K562 (cell line): ENCODE data around the gene FSTL4. TPM values are rescaled to one million over a fixed set of nuclear protein-coding genes. Genes with fewer than 3 reads are reported as not detected.

Experiments used
- ATAC-seq: fragments of 200-7000 bp; cut with Tn5 transposase; 3 replicates; pipeline ENCODE4 v1.9.1; 2020; ENCODE audit warnings: moderate library complexity
- BruUV-seq: library from RNA; stranded (reverse); fragments of 400-500 nt; replicated peaks from 2 replicates; lab custom pipeline; 2021; lab: Mats Ljungman, UMichigan
- CTCF ChIA-PET: fragments of 300-600 bp; formaldehyde crosslinking; extraction: SDS; loops from one replicate; lab custom pipeline; 2021; ENCODE audit warnings: low intra/inter-chr PET ratio; lab: Yijun Ruan, JAX
- POLR2A ChIA-PET: fragments of 300-600, 350-650 bp; sonication (Branson Sonifier 250); formaldehyde crosslinking; extraction: SDS; loops from one replicate; lab custom pipeline; 2021; ENCODE audit warnings: antibody characterized with exemption, inconsistent platforms; lab: Yijun Ruan, JAX
- DNase-seq, 4 experiments: peaks; one replicate each; pipeline versions ENCODE4 v3.0.0 to v3.0.0-alpha.2; 2011 to 2018; ENCODE audit warnings: low spot score in 3 of 4, mixed read lengths in 3 of 4; ENCODE audit errors: extremely low read depth in 1 of 4
- FAIRE-seq: peaks from 2 replicates; lab custom pipeline; 2011; peaks lifted over from hg19 to GRCh38; lab: Jason Lieb, UNC
- H2AFZ ChIP-seq: 2 replicates; pipeline ENCODE4 v1.6.0; 2011; ENCODE audit warnings: low read depth, low read length, control low read depth, inconsistent platforms
- H3K27ac ChIP-seq: fragments of 200-600 bp; 3 replicates; pipeline ENCODE4 v1.8.0; 2011; ENCODE audit warnings: low read depth, mild to moderate bottlenecking, control low read depth, inconsistent platforms, low read length, moderate library complexity, mixed read lengths; ENCODE audit errors: extremely low read depth
- H3K27me3 ChIP-seq, 2 experiments: fragments of 300-600 bp in 1 of 2; 2 replicates in 1 of 2; 3 replicates in 1 of 2; pipeline versions ENCODE4 v1.6.0 to v1.8.0; 2011; ENCODE audit warnings: inconsistent platforms in 2 of 2, low read length in 2 of 2, mild to moderate bottlenecking in 1 of 2, mixed read lengths in 1 of 2, moderate library complexity in 1 of 2; ENCODE audit not compliant: control insufficient read depth in 2 of 2, insufficient read depth in 2 of 2
- H3K36me3 ChIP-seq: fragments of 300-600 bp; 3 replicates; pipeline ENCODE4 v1.8.0; 2011; ENCODE audit warnings: mild to moderate bottlenecking, low read length, inconsistent platforms; ENCODE audit not compliant: control insufficient read depth, insufficient read depth
- H3K4me1 ChIP-seq, 2 experiments: fragments of 200-600 bp in 1 of 2; replicated peaks in 1 of 2; 2 replicates in 1 of 2; 3 replicates in 1 of 2; pipeline versions ENCODE4 v1.5.1 to v1.8.0; 2011; ENCODE audit warnings: inconsistent platforms in 2 of 2, low read length in 2 of 2, mild to moderate bottlenecking in 1 of 2, mixed read lengths in 1 of 2, moderate library complexity in 1 of 2; ENCODE audit not compliant: control insufficient read depth in 2 of 2, insufficient read depth in 2 of 2
- H3K4me2 ChIP-seq: 2 replicates; pipeline ENCODE4 v1.6.1; 2011; ENCODE audit warnings: low read length, control low read depth, inconsistent platforms, mixed read lengths; ENCODE audit not compliant: insufficient read depth
- H3K4me3 ChIP-seq: fragments of 200-600 bp; sonication (generic), shearing (Covaris generic); 2 replicates; pipeline ENCODE4 v1.5.1; 2016; ENCODE audit warnings: control low read depth, inconsistent platforms
- H3K79me2 ChIP-seq: fragments of 200-600 bp; 3 replicates; pipeline ENCODE4 v1.8.0; 2011; ENCODE audit warnings: low read length, inconsistent platforms; ENCODE audit not compliant: control insufficient read depth, insufficient read depth
- H3K9ac ChIP-seq, 2 experiments: 2 replicates each; pipeline versions ENCODE4 v1.6.0 to v1.6.1; 2011; ENCODE audit warnings: low read depth in 2 of 2, low read length in 2 of 2, control low read depth in 1 of 2, inconsistent platforms in 1 of 2, mild to moderate bottlenecking in 1 of 2, mixed read lengths in 1 of 2; ENCODE audit not compliant: insufficient read depth in 1 of 2
- H3K9me1 ChIP-seq: one replicate; pipeline ENCODE4 v1.6.0; 2011; ENCODE audit warnings: inconsistent platforms, mild to moderate bottlenecking, low read length, moderate library complexity; ENCODE audit not compliant: control insufficient read depth, insufficient read depth
- H3K9me3 ChIP-seq: replicated peaks from 2 replicates; pipeline ENCODE4 v1.5.1; 2011; ENCODE audit warnings: low read depth, low read length, inconsistent platforms; ENCODE audit not compliant: control insufficient read depth, insufficient read depth
- H4K20me1 ChIP-seq: replicated peaks from 2 replicates; pipeline ENCODE4 v1.6.1; 2011; ENCODE audit warnings: low read length, inconsistent platforms, mixed read lengths; ENCODE audit not compliant: control insufficient read depth, insufficient read depth
- CHCHD3 ChIP-seq: fragments of 250-450 bp; sonication (Bioruptor Pico); IDR thresholded peaks from 2 replicates; pipeline ENCODE4 v2.1.2; 2022; ENCODE audit warnings: mild to moderate bottlenecking
- FUS ChIP-seq: fragments of 200-400 bp; formaldehyde crosslinking; optimal IDR thresholded peaks from 2 replicates; pipeline ENCODE3; 2017; ENCODE audit warnings: low read depth, low read length
- MTF1 ChIP-seq: fragments of 250-450 bp; sonication (Bioruptor Pico); IDR thresholded peaks from 2 replicates; pipeline ENCODE4 v1.9.0; 2021; ENCODE audit warnings: moderate library complexity, mild to moderate bottlenecking, inconsistent platforms, borderline replicate concordance
- RBBP5 ChIP-seq: fragments of 200-600 bp; sonication (generic); IDR thresholded peaks from 2 replicates; pipeline ENCODE4 v1.6.1; 2012; ENCODE audit warnings: borderline replicate concordance, mild to moderate bottlenecking, low read length, control low read depth, inconsistent platforms; ENCODE audit not compliant: insufficient read depth, poor library complexity, severe bottlenecking
- SAFB2 ChIP-seq: fragments of 200-400 bp; formaldehyde crosslinking; IDR thresholded peaks from 2 replicates; pipeline ENCODE4 v1.6.1; 2018; ENCODE audit warnings: borderline replicate concordance, low read length, low read depth, moderate library complexity; ENCODE audit not compliant: severe bottlenecking
- ZNF766 ChIP-seq: fragments of 200-800 bp; sonication (Bioruptor generic); conservative IDR thresholded peaks from 2 replicates; pipeline ENCODE4 v1.6.1; 2016; ENCODE audit warnings: missing genetic modification characterization, missing compliant biosample characterization
- WGBS: fragments of 100-300 bp; shearing (Covaris generic); methylation state at CpG from one replicate; pipeline ENCODE4 v1.1.6; 2016; ENCODE audit warnings: low coverage, mixed read lengths; ENCODE audit not compliant: insufficient coverage; ENCODE audit errors: missing lambda C conversion rate; 5-methylcytosine and 5-hydroxymethylcytosine counted together
- in situ Hi-C: fragments of 300-500 bp; cut with MboI; formaldehyde crosslinking; loops from 4 replicates; pipeline ENCODE4 v1.15.0; 2018; ENCODE audit warnings: inconsistent platforms, mixed read lengths
- intact Hi-C: fragments of 100-400 bp; cut with micrococcal nuclease; formaldehyde crosslinking; loops from 2 replicates; pipeline ENCODE4 v1.14.2; 2022
- polyA plus RNA-seq, 8 experiments: library from polyadenylated mRNA; depleted of rRNA in 4 of 8; stranded (reverse) in 5 of 8; unstranded in 3 of 8; fragments of >200 nt; fragmentation: Nextera tagmentation in 2 of 8; fragmentation: Illumina TruSeq in 1 of 8; extraction: Ambion mirVana in 2 of 8; extraction: Trizol in 1 of 8; gene quantifications; 2 replicates each; pipeline versions ENCODE4 v1.2.1 to v1.2.3, GENCODE V29; 2011 to 2014; ENCODE audit warnings: inconsistent platforms in 1 of 8, missing spikeins in 1 of 8
- total RNA-seq, 7 experiments: library from RNA; depleted of rRNA in 6 of 7; stranded (reverse); fragments of >200 nt in 6 of 7; fragmentation: Illumina TruSeq in 2 of 7; extraction: Trizol in 2 of 7; gene quantifications; 2 replicates each; pipeline versions ENCODE4 v1.2.1 to v1.2.3, GENCODE V29; 2011 to 2021; ENCODE audit warnings: low replicate concordance in 1 of 7
- TF ChIP-seq, protein P1 (sequence below): fragments of 250-450 bp; sonication (Bioruptor Pico); IDR thresholded peaks from 2 replicates; pipeline ENCODE4 v1.8.0; 2021; ENCODE audit warnings: mild to moderate bottlenecking, moderate library complexity

The FSTL4 gene
- total and polyA plus RNA-seq, 9 of the 15 experiments (the other 6 are each of a cell fraction or from before 2014, with no cell fraction given), result 0.08 to 0.18 (median 0.10) TPM; not detected in 5

DNA sequence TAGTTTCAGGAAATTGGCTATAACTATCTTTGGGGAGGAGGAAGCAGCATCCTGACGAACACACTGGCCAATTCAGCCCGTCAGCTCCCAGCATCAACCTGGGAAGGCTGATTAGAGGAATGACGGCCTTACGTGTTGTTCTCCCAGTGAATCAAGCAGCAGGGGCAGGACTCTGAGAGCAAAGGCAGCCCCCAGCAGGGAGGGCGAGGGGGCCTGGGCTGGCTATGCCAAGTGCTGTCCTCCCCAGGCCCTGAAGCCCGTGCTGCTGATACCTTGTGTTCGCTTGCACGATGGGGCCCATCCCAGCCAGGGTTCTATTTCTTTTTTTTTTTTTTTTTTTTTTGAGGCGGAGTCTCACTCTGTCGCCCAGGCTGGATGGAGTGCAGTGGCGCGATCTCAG lies 254.1 kb downstream of the FSTL4 start (continued):
- TF ChIP-seq, protein P1, sequence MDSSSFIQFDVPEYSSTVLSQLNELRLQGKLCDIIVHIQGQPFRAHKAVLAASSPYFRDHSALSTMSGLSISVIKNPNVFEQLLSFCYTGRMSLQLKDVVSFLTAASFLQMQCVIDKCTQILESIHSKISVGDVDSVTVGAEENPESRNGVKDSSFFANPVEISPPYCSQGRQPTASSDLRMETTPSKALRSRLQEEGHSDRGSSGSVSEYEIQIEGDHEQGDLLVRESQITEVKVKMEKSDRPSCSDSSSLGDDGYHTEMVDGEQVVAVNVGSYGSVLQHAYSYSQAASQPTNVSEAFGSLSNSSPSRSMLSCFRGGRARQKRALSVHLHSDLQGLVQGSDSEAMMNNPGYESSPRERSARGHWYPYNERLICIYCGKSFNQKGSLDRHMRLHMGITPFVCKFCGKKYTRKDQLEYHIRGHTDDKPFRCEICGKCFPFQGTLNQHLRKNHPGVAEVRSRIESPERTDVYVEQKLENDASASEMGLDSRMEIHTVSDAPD (CRISPR knock-in tag), result no peak
- TF ChIP-seq MTF1 (CRISPR knock-in tag), result no peak
- TF ChIP-seq, all 486 proteins: peak for 0

DNA sequence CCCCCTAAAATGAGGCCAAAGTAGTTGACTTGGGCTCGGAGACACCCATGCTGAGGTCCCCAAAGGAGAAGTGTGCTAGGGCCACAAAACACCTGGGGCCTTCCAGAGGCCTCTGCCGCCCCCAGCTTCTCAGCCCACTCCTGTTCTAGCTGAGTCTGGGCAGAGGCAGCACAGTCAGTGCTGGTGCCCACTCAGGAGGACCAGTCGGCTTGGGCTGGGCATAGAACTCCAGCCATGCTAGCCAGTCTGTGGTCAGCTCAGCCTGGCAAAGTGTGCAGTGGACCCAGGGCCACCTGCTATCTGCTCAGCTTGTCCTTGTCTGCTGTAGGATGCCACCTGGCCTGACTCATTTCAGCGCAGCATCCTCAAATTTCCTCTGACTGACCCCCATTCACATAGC lies 254.6 kb downstream of the FSTL4 start:
- peaks cover 4% of the 10 kb centered on the region for H3K9me1 ChIP-seq
- H3K79me2 ChIP-seq, result no peaks in the 10 kb centered on the region
- H3K9ac ChIP-seq, result no peak overlapping the region
- FAIRE-seq, result no peak
- H2AFZ ChIP-seq, result no peak overlapping the region
- H3K4me3 ChIP-seq, result no peak overlapping the region
- H3K27me3 ChIP-seq, result peaks cover 21 to 54% of the 10 kb centered on the region in 2 experiments; a peak in 4 of 5 replicates
- no peaks in the 10 kb centered on the region for H3K4me1 ChIP-seq
- peaks cover 2% of the 10 kb centered on the region; the same call in 1 of the 2 replicates for H4K20me1 ChIP-seq
- CTCF ChIA-PET, result no interaction called here
- no peak overlapping the region for H3K27ac ChIP-seq
- no peaks in the 10 kb centered on the region for H3K9me3 ChIP-seq
- in situ Hi-C loops (no loop called here), intact Hi-C loops (no loop called here)
- POLR2A ChIA-PET, result no interaction called here
- H3K4me2 ChIP-seq, result no peak overlapping the region
- BruUV-seq, result no TSS peak
- no peak for DNase-seq
- WGBS, result 0% methylated on average over 4 of the region's 4 CpGs
- TF ChIP-seq RBBP5, result no peak
- no peak for TF ChIP-seq ZNF766 (CRISPR knock-in tag)
- TF ChIP-seq CHCHD3, result no peak
- TF ChIP-seq FUS, result no peak
- no peak for TF ChIP-seq SAFB2
- no peaks in the 10 kb centered on the region for H3K36me3 ChIP-seq
- ATAC-seq, result no peak
